HCT116 (cell line): ENCODE data around the gene ALDH1L2. TPM values are rescaled to one million over a fixed set of nuclear protein-coding genes. Genes with fewer than 3 reads are reported as not detected.

Source experiments
- ATAC-seq: fragments of 200-7000 bp; cut with Tn5 transposase; 2 replicates; pipeline ENCODE4 v1.9.1; 2020; ENCODE audit warnings: mild to moderate bottlenecking, moderate library complexity
- BruUV-seq: library from RNA; stranded (reverse); fragments of 400-500 nt; replicated peaks from 2 replicates; lab custom pipeline; 2021; lab: Mats Ljungman, UMichigan
- CTCF ChIA-PET: fragments of 300-600 bp; sonication (Branson Sonifier 250); formaldehyde crosslinking; loops from one replicate; lab custom pipeline; 2021; ENCODE audit warnings: antibody characterized with exemption; lab: Charles Lee
- POLR2A ChIA-PET: fragments of 300-600, 350-600 bp; sonication (Branson Sonifier 250); formaldehyde crosslinking; loops from one replicate; lab custom pipeline; 2021; ENCODE audit warnings: antibody characterized with exemption; lab: Charles Lee
- RAD21 ChIA-PET, 2 experiments: fragments of 300-600 bp; sonication (Branson Sonifier 250); formaldehyde crosslinking; loops; one replicate each; lab custom pipeline; 2023; ENCODE audit warnings: low total read pairs in 2 of 2; ENCODE audit not compliant: uncharacterized antibody in 2 of 2, unreplicated experiment in 2 of 2, low non-redundant PET in 1 of 2; lab: Charles Lee
- DNase-seq: peaks from one replicate; pipeline ENCODE4 v3.0.0-alpha.2; 2010; ENCODE audit warnings: low read depth, low spot score
- H2AFZ ChIP-seq: fragments of 200-600 bp; shearing (Covaris generic), sonication (generic); 2 replicates; pipeline ENCODE4 v1.6.1; 2017; ENCODE audit warnings: low read depth, mixed run types, mixed read lengths, antibody characterized with exemption, low read length; ENCODE audit not compliant: poor library complexity, severe bottlenecking
- H3K27ac ChIP-seq: 2 replicates; pipeline ENCODE4 v1.5.1; 2012; ENCODE audit warnings: low read depth, low read length
- H3K27me3 ChIP-seq: fragments of 200-600 bp; sonication (generic); 2 replicates; pipeline ENCODE4 v1.6.1; 2016; ENCODE audit warnings: mixed run types, low read length, mixed read lengths; ENCODE audit not compliant: insufficient read depth
- H3K36me3 ChIP-seq, 2 experiments: fragments of 200-500 bp in 1 of 2; fragments of 200-600 bp in 1 of 2; sonication (Bioruptor generic) in 1 of 2; sonication (generic) in 1 of 2; 2 replicates each; pipeline versions ENCODE4 v1.5.1 to v1.6.1; 2014 to 2016; ENCODE audit warnings: low read length in 2 of 2, inconsistent platforms in 1 of 2, mixed read lengths in 1 of 2, mixed run types in 1 of 2; ENCODE audit not compliant: insufficient read depth in 2 of 2, control insufficient read depth in 1 of 2
- H3K4me1 ChIP-seq, 2 experiments: fragments of 200-600 bp in 1 of 2; sonication (generic) in 1 of 2; 2 replicates each; pipeline versions ENCODE4 v1.5.1 to v1.6.1; 2012 to 2017; ENCODE audit warnings: low read length in 2 of 2, inconsistent platforms in 1 of 2, mild to moderate bottlenecking in 1 of 2, mixed read lengths in 1 of 2, mixed run types in 1 of 2, moderate library complexity in 1 of 2; ENCODE audit not compliant: insufficient read depth in 2 of 2, control insufficient read depth in 1 of 2
- H3K4me2 ChIP-seq: fragments of 200-600 bp; sonication (generic); 2 replicates; pipeline ENCODE4 v1.6.1; 2017; ENCODE audit warnings: mixed run types, low read length, mixed read lengths
- H3K4me3 ChIP-seq, 2 experiments: fragments of 200-600 bp in 1 of 2; sonication (generic) in 1 of 2; replicated peaks in 1 of 2; 2 replicates each; pipeline ENCODE4 v1.5.1; 2011 to 2016; ENCODE audit warnings: low read length in 2 of 2, control low read depth in 1 of 2, low read depth in 1 of 2, mild to moderate bottlenecking in 1 of 2, mixed read lengths in 1 of 2, mixed run types in 1 of 2
- H3K79me2 ChIP-seq: fragments of 200-600 bp; sonication (generic); 2 replicates; pipeline ENCODE4 v1.6.1; 2017; ENCODE audit warnings: mild to moderate bottlenecking, mixed run types, low read length, moderate library complexity, mixed read lengths; ENCODE audit not compliant: insufficient read depth
- H3K9ac ChIP-seq: fragments of 200-600 bp; sonication (generic); 2 replicates; pipeline ENCODE4 v1.6.1; 2016; ENCODE audit warnings: low read length, mixed read lengths
- H3K9me2 ChIP-seq: fragments of 200-600 bp; sonication (generic), shearing (Covaris generic); 2 replicates; pipeline ENCODE4 v1.6.1; 2017; ENCODE audit warnings: mixed run types, mild to moderate bottlenecking, moderate library complexity; ENCODE audit not compliant: insufficient read depth
- H3K9me3 ChIP-seq, 2 experiments: fragments of 200-500 bp in 1 of 2; fragments of 200-600 bp in 1 of 2; sonication (Bioruptor generic) in 1 of 2; sonication (generic) in 1 of 2; 2 replicates each; pipeline ENCODE4 v1.6.1; 2014 to 2017; ENCODE audit warnings: low read length in 2 of 2, mixed read lengths in 2 of 2, inconsistent platforms in 1 of 2, low read depth in 1 of 2, mild to moderate bottlenecking in 1 of 2, mixed run types in 1 of 2, moderate library complexity in 1 of 2; ENCODE audit not compliant: control insufficient read depth in 1 of 2, insufficient read depth in 1 of 2
- H4K20me1 ChIP-seq: fragments of 200-600 bp; sonication (generic), shearing (Covaris generic); 2 replicates; pipeline ENCODE4 v1.6.1; 2017; ENCODE audit warnings: mixed run types, mild to moderate bottlenecking, moderate library complexity; ENCODE audit not compliant: insufficient read depth
- CBX3 ChIP-seq: IDR thresholded peaks from 2 replicates; pipeline ENCODE4 v1.6.1; 2012; ENCODE audit warnings: low read depth
- ELF1 ChIP-seq: IDR thresholded peaks from 2 replicates; pipeline ENCODE4 v1.6.1; 2012; ENCODE audit warnings: low read depth, borderline replicate concordance
- EZH2 ChIP-seq: fragments of 200-600 bp; sonication (generic); IDR thresholded peaks from 2 replicates; pipeline ENCODE4 v1.6.1; 2017; ENCODE audit warnings: antibody characterized with exemption, mixed run types
- JUND ChIP-seq: IDR thresholded peaks from 2 replicates; pipeline ENCODE4 v1.6.1; 2012
- POLR2A ChIP-seq: IDR thresholded peaks from 2 replicates; pipeline ENCODE4 v1.7.0; 2011; ENCODE audit warnings: borderline replicate concordance; ENCODE audit not compliant: insufficient read depth, insufficient read length; ENCODE audit errors: extremely low read depth
- RAD21 ChIP-seq: IDR thresholded peaks from 2 replicates; pipeline ENCODE4 v1.6.1; 2012; ENCODE audit warnings: low read depth, mild to moderate bottlenecking
- SIN3A ChIP-seq: IDR thresholded peaks from 2 replicates; pipeline ENCODE4 v1.6.1; 2012; ENCODE audit warnings: low read depth
- SP1 ChIP-seq: IDR thresholded peaks from 2 replicates; pipeline ENCODE4 v1.6.1; 2012; ENCODE audit warnings: low read depth
- TCF7L2 ChIP-seq: IDR thresholded peaks from 2 replicates; pipeline ENCODE4 v1.7.0; 2011; ENCODE audit warnings: borderline replicate concordance, inconsistent platforms; ENCODE audit not compliant: insufficient read depth, insufficient read length; ENCODE audit errors: extremely low read depth
- YY1 ChIP-seq: IDR thresholded peaks from 2 replicates; pipeline ENCODE4 v1.6.1; 2011; ENCODE audit warnings: low read length, low read depth, moderate library complexity, mild to moderate bottlenecking; ENCODE audit not compliant: insufficient replicate concordance; ENCODE audit errors: extremely low read depth
- ZFX ChIP-seq: fragments of 450-650 bp; IDR thresholded peaks from 2 replicates; pipeline ENCODE4 v1.6.1; 2017
- intact Hi-C: fragments of 100-400 bp; cut with micrococcal nuclease; formaldehyde crosslinking; loops from 2 replicates; pipeline ENCODE4 v1.10.0; 2022
- total RNA-seq: library from RNA; stranded (reverse); gene quantifications from one replicate; pipeline ENCODE4 v1.2.1, GENCODE V29; 2021; ENCODE audit not compliant: unreplicated experiment
- TF ChIP-seq, protein P1 (sequence below): IDR thresholded peaks from 2 replicates; pipeline ENCODE4 v1.6.1; 2012; ENCODE audit warnings: low read depth
- TF ChIP-seq, protein P2 (sequence below), 3 experiments: fragments of 200-600 bp in 1 of 3; sonication (generic) in 1 of 3; IDR thresholded peaks in 2 of 3; conservative IDR thresholded peaks in 1 of 3; 2 replicates each; pipeline ENCODE4 v1.5.1; 2012 to 2017; ENCODE audit warnings: low read depth in 2 of 3, low read length in 2 of 3, antibody characterized with exemption in 1 of 3, borderline replicate concordance in 1 of 3, control low read depth in 1 of 3, mild to moderate bottlenecking in 1 of 3, mixed read lengths in 1 of 3, mixed run types in 1 of 3, moderate library complexity in 1 of 3; ENCODE audit not compliant: insufficient read depth in 1 of 3
- TF ChIP-seq, protein P3 (sequence below): IDR thresholded peaks from 2 replicates; pipeline ENCODE4 v1.6.1; 2012

The ALDH1L2 gene
- total RNA-seq, 1 experiment from 2014 or later: 1.5 TPM

- no peak for ATAC-seq
- CTCF ChIA-PET: no interaction called here
- peaks cover 60% of the 10 kb centered on the region for H3K79me2 ChIP-seq
Measured at GRCh38 chr12:105109465-105110212, 25.4 kb upstream of the ALDH1L2 start.

More at GRCh38 chr12:105109465-105110212, 25.4 kb upstream of the ALDH1L2 start:
- Histone ChIP-seq H3K4me3 (no peak overlapping the region), H3K9ac (no peak overlapping the region), H3K36me3 (peaks cover 2% of the 10 kb centered on the region in 2 experiments; a peak in 3 of 4 replicates), H3K27me3 (no peaks in the 10 kb centered on the region), H2AFZ (no peak overlapping the region), H3K4me1 (peaks cover 3 to 27% of the 10 kb centered on the region in 2 experiments; a peak in 3 of 4 replicates), H3K9me2 (no peaks in the 10 kb centered on the region), H3K9me3 (no peaks in the 10 kb centered on the region), H4K20me1 (no peaks in the 10 kb centered on the region), H3K27ac (no peak overlapping the region), H3K4me2 (peak overlapping the region; percentile 92; the same call in 1 of the 2 replicates)
- no peak for TF ChIP-seq SP1
- no peak for TF ChIP-seq YY1
- no peak for TF ChIP-seq JUND
- no peak for TF ChIP-seq ZFX
- TF ChIP-seq CBX3: no peak
- TF ChIP-seq POLR2A: no peak
- no peak for TF ChIP-seq EZH2
- TF ChIP-seq, protein P1, sequence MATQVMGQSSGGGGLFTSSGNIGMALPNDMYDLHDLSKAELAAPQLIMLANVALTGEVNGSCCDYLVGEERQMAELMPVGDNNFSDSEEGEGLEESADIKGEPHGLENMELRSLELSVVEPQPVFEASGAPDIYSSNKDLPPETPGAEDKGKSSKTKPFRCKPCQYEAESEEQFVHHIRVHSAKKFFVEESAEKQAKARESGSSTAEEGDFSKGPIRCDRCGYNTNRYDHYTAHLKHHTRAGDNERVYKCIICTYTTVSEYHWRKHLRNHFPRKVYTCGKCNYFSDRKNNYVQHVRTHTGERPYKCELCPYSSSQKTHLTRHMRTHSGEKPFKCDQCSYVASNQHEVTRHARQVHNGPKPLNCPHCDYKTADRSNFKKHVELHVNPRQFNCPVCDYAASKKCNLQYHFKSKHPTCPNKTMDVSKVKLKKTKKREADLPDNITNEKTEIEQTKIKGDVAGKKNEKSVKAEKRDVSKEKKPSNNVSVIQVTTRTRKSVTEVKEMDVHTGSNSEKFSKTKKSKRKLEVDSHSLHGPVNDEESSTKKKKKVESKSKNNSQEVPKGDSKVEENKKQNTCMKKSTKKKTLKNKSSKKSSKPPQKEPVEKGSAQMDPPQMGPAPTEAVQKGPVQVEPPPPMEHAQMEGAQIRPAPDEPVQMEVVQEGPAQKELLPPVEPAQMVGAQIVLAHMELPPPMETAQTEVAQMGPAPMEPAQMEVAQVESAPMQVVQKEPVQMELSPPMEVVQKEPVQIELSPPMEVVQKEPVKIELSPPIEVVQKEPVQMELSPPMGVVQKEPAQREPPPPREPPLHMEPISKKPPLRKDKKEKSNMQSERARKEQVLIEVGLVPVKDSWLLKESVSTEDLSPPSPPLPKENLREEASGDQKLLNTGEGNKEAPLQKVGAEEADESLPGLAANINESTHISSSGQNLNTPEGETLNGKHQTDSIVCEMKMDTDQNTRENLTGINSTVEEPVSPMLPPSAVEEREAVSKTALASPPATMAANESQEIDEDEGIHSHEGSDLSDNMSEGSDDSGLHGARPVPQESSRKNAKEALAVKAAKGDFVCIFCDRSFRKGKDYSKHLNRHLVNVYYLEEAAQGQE: no peak
- TF ChIP-seq, protein P2, sequence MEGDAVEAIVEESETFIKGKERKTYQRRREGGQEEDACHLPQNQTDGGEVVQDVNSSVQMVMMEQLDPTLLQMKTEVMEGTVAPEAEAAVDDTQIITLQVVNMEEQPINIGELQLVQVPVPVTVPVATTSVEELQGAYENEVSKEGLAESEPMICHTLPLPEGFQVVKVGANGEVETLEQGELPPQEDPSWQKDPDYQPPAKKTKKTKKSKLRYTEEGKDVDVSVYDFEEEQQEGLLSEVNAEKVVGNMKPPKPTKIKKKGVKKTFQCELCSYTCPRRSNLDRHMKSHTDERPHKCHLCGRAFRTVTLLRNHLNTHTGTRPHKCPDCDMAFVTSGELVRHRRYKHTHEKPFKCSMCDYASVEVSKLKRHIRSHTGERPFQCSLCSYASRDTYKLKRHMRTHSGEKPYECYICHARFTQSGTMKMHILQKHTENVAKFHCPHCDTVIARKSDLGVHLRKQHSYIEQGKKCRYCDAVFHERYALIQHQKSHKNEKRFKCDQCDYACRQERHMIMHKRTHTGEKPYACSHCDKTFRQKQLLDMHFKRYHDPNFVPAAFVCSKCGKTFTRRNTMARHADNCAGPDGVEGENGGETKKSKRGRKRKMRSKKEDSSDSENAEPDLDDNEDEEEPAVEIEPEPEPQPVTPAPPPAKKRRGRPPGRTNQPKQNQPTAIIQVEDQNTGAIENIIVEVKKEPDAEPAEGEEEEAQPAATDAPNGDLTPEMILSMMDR (IDR thresholded peaks at IDR 0.05 in 2 of 3, conservative IDR thresholded peaks at IDR 0.05 in 1 of 3; ENCODE audit: borderline replicate concordance in 1 of 3, insufficient read depth in 1 of 3, low read depth in 2 of 3, low read length in 2 of 3): no peak
- TF ChIP-seq ELF1: no peak
- TF ChIP-seq TCF7L2: no peak
- TF ChIP-seq, protein P3, sequence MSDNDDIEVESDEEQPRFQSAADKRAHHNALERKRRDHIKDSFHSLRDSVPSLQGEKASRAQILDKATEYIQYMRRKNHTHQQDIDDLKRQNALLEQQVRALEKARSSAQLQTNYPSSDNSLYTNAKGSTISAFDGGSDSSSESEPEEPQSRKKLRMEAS: no peak
- no peak for TF ChIP-seq SIN3A
- no peak for TF ChIP-seq RAD21
- no TSS peak for BruUV-seq
- ChIA-PET RAD21 (no interaction called here), POLR2A (no interaction called here)
- no peak for DNase-seq
- intact Hi-C loops: no loop called here
